GM18508 (cell line): Measurements from ENCODE around the gene DUSP16.

Source experiments
- ATAC-seq: cut with Tn5 transposase; IDR thresholded peaks from one replicate; pipeline ENCODE4 v1.9.1; 2021; ENCODE audit warnings: moderate number of reproducible peaks; ENCODE audit not compliant: insufficient read depth, unreplicated experiment

The DUSP16 gene

DNA sequence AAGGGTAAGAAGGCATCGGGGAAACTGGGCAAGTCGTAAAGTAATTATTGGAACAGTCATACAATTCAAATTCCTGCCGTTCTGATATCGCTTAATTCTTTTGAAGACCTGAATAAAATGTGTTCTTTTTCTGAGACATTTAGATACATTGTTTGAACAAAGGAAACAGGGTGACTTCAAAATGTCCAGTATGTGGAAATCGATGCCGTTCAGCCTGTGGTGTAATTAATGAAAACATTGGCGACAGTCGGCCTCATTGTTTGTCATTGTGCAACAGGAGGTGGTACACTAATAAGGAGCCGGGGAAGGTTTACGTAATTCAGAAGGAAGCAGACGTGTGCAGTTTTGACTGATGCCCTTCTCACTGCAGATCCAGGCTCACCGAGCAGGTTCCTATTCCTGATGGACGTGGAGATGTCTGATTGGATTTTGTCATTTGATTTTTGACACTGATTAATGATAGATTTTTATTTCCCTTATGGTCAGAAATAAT, 113.1 kb downstream of the DUSP16 start:
- ATAC-seq, result no peak

DNA sequence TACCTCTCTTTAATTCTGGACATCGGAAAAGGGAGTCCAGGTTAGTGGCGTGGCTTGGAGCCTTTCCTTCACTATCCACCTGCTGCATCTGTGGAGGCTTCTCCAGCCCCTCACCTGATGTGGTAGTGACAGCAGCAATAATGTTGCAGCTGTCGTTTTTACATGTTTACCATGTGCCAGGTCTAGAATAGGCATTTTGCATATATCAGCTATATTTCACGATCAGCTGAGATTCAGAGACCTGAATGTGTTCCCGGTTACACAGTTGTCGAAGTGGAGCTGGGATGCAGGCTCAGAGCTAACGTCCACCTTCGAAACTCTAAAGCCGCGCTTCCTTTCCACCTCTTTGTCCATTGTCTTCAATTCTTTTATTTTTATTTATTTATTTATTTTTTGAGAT, 114.8 kb downstream of the DUSP16 start:
- no peak for ATAC-seq

- ATAC-seq, result no peak
Measured at GRCh38 chr12:12447236-12447635, 115.4 kb downstream of the DUSP16 start.

DNA sequence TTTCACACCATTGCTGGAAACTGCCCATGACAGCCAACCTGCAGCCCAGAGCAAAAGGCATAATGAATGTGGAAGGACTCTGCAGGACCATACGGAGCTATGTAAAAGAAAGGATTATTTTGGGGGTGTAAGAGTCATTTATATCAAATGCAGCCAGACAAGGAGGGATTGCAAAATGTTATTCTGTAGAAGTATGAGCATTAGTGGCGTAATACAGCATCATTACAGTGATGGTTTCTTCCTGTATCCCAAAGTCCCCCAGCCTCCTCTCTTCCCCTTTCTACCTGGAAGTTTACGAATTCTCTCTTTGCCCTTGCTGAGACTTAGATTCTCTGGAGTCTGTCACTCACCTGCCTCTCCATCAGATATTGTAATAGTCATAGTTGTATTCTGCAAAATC, 115.9 kb downstream of the DUSP16 start:
- no peak for ATAC-seq

- no peak for ATAC-seq
Measured at GRCh38 chr12:12445882-12446181, 116.8 kb downstream of the DUSP16 start.

DNA sequence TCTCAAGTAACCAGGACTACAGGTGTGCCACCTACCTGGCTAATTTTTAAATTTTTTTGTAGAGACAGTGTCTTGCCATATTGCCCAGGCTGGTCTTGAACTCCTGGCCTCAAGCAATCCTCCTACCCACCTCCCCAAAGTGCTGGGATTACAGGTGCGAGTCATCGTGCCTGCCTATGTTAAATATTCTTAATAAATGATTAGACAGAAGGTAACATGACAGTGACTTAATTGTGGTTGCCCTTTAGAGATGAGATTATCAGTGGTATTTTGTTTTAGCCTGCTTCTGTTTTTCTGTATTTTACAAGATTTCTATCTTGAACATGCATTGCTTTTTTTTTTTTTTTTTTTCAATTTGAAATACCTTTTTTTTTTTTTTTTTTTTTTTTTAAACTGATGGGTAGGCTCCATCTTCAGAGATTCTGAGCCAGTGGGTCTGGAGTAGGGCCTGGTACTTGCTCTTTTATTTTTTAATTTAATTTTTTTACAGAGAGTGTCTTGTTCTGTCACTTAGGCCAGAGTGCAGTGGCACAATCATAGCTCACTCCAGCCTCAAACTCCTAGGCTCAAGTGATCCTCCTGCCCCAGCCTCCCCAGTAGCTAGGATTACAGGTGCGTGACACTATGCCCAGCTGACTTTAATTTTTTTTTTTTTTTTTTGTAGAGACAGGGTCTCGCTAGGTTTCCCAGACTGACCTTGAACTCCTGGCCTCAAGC, 117.3 kb downstream of the DUSP16 start:
- no peak for ATAC-seq

DNA sequence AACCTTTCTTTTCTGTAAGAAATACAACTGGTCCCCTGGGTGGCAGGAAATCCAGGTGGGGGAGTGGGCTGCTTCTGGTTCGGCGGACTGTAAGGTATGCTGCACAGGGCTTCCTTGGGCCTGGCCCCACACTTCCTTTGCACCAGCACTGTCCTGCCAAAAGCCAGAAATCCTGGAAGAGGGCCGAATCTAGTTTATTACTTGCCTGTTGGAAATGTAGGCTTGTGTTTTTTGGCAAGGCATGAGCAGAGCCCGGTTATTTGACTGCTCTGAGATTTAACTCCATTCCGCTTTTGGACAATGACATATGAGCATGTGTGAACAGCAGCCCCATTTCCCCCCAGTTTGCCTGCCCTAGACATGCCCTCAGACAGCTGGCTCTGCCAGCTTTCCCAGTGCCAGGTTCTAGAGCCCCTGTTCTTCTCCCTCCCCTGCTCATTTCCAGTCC, 119.2 kb downstream of the DUSP16 start:
- ATAC-seq, result no peak

DNA sequence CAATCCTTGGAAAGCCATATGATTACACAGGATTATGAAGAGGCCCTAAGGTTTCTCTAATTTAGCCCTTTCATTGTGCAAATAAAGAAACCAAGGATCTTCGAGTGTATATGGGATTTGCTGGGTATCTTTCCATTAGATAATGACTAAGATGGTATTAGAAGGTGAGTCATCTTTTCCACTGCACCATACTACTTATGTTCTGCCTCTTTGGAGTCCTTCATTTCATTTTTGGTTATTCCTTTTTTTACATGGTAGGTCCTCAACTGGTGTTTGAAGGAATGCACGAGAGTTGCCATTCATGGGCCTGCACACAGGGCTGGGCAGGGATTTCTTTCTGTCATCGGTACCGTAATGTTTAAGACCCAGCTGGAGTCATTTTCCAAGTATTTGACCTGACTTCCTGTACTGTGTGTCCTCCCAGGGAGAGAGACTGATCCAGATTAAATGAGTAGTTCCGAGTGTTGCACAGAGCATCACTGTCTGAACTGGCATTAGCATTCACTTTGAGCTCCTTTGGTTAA, 120.1 kb downstream of the DUSP16 start:
- ATAC-seq, result no peak

GRCh38 chr12:12441843-12442461, 120.7 kb downstream of the DUSP16 start:
- no peak for ATAC-seq

- ATAC-seq, result no peak
Measured at GRCh38 chr12:12441429-12441807, 121.2 kb downstream of the DUSP16 start.

DNA sequence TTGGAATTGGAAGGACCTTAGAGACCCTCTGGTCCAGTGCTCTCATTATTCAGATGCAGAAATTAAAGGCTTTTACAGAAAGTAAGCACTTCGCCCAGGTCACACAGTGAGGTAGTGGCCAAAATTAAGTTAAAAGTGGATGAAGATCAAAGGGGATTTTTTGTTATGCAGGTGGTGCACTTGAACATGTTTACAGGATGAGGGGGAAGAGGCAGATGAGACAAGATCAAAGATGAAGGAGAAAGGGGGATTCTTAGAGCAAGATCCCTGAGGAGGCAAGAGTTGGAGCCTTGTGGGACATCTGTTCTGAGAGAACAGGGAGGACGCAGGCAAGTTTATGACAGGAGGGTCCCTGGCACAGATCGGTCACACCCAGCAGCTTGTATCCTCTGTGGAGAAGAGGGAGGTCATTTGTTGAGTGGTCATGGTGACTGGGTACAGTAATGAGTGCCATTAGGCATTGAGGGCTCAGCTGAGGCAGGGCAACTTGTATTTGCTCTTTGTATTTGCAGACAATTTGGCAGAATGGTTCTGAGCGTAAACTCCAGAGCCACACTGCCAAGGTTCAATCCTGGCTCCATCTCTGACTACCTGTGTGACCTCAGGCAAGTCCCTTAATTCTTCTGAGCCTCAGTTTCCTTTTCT, 121.8 kb downstream of the DUSP16 start:
- no peak for ATAC-seq

- ATAC-seq, result no peak
Measured at GRCh38 chr12:12439636-12440035, 123.0 kb downstream of the DUSP16 start.

DNA sequence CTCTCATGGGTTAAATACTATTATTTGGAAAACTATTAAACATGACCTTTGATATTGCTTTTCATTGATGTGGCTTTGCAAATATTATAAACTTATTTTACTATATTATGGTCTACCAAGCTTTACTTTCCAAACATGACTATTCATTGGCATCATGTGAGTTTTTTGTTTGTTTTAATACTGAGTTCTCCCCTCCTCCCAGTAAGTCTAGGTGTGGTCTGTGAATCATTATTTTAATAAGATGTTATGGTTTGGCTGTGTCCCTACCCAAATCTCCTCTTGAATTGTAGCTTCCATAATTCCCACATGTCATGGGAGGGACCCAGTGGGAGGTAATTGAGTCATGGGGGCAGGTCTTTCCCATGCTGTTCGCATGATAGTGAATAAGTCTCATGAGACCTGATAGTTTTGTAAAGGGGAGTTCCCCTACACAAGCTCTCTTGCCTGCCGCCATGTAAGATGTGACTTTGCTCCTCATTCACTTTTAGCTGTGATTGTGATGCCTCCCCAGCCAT, 125.8 kb downstream of the DUSP16 start:
- no peak for ATAC-seq

- no peak for ATAC-seq
Measured at GRCh38 chr12:12433203-12433731, 129.4 kb downstream of the DUSP16 start.

GRCh38 chr12:12432364-12432763, 130.3 kb downstream of the DUSP16 start:
- no peak for ATAC-seq

DNA sequence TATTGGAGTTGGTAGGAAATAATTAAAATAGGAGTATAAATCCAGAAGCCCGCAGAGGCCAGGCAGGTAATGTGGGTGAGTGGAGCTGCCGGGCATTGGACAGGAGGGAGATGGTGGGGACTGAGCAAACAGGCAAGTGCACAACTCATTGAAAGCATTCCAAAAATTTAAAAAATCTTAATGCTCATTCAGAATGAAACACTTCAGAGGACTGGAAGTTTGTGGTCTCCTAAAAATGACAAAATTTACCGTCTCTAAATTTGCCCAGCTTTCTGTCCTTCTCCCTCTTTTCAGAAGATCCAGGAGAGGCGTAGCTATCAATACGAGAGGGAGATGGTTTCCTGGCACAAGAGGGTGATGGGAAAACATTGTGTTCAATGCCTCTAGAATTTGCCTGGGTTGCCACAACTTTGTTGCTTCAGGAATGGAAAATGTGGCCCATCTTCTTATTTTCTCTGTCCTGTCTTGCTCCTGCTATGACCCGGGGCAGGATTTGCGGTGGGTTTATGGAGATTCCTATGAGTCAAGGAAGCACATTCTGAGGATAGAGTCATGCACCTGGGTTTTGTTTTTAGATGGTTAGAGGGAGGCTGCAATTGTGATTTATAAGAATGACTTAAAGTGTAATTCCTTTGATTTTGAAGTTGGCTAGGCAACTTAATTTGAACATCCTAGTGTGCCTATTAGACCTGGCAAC, 133.6 kb downstream of the DUSP16 start:
- no peak for ATAC-seq

DNA sequence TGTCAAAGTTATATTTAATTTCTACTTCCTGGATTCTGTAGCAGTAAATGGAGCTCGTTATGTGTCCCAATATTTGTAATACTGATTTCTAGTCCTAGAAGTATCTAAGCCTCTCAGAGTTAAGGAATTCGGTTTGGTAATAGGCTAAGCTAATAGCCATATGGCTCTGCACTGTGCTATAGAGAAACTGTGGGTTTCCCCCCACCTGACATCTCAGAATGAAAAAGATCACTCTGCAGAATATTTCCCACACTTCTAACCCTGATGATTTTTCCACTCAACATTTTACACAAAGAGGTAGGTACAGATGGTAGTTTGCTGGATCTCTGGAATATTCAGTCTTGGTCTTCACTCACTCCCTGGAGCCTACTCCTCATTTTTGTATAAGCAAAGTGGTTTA, 134.6 kb downstream of the DUSP16 start:
- no peak for ATAC-seq

GRCh38 chr12:12427568-12427967, 135.1 kb downstream of the DUSP16 start:
- ATAC-seq, result no peak

DNA sequence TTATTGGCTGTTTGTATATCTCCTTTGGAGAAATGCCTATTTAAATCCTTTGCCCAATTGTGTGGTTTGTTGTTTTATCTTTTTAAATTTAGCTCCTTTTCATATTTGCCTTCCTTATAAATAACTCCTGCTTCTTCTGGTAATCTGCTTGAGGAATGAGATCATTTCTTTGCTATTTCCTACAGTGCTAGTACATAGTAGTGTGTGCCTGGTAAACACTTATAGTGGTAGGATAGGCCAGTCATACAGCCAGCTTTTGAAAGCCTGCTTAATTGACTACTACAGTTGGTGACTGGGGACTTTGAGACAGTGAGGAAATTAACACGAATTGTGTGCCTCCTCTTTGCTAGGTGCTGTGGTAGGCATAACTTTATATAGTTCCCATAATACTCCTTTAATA, 137.0 kb downstream of the DUSP16 start:
- no peak for ATAC-seq

DNA sequence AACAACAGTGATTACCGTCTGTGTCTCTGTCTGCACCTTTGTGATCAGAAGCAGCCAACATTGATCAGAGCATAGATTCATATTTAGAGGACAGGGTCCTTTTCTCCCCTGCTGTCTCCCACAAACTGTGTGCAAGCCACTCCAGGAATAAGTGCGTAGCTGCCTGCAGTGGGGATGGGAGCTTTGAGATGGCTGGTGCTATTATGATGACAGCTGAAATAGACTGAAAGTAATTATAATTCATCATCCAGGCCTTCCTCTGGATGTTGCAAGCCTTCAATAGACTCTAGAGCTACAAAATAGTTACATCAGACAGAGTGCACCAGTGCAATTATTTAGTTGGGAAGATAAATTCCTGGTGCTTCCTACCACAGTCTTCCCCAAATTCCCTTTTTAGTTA, 137.7 kb downstream of the DUSP16 start:
- ATAC-seq, result no peak
